GM23338 (cell line): ENCODE data around the gene WNT5A.

Experiments used
- CREB1 ChIP-seq: fragments of 250-450 bp; sonication (Bioruptor Pico); IDR thresholded peaks from 2 replicates; pipeline ENCODE4 v1.5.0; 2020; ENCODE audit warnings: low read depth, mild to moderate bottlenecking, moderate library complexity
- CTCF ChIP-seq, 2 experiments: fragments of 200-600 bp in 1 of 2; sonication (generic) in 1 of 2; conservative IDR thresholded peaks; 2 replicates each; pipeline versions ENCODE4 v1.5.1 to v1.6.1; 2016 to 2017; ENCODE audit warnings: antibody characterized with exemption in 2 of 2, low read depth in 2 of 2, mild to moderate bottlenecking in 2 of 2, moderate library complexity in 1 of 2
- ETS1 ChIP-seq: IDR thresholded peaks from 2 replicates; pipeline ENCODE4 v1.6.1; 2016; ENCODE audit warnings: antibody characterized with exemption
- EZH2 ChIP-seq: fragments of 200-600 bp; sonication (generic); IDR thresholded peaks from one replicate; pipeline ENCODE4 v1.8.0; 2017; ENCODE audit warnings: antibody characterized with exemption, mild to moderate bottlenecking, low read depth; ENCODE audit not compliant: unreplicated experiment
- EZH2phosphoT487 ChIP-seq: fragments of 200-600 bp; sonication (generic); IDR thresholded peaks from one replicate; pipeline ENCODE4 v1.8.1; 2018; ENCODE audit warnings: antibody characterized with exemption; ENCODE audit not compliant: unreplicated experiment
- JUNB ChIP-seq: IDR thresholded peaks from one replicate; pipeline ENCODE4 v1.6.1; 2016; ENCODE audit warnings: antibody characterized with exemption; ENCODE audit not compliant: unreplicated experiment
- POLR2AphosphoS5 ChIP-seq: IDR thresholded peaks from 2 replicates; pipeline ENCODE4 v1.6.1; 2016; ENCODE audit warnings: antibody characterized with exemption, low read depth
- REST ChIP-seq: IDR thresholded peaks from one replicate; pipeline ENCODE4 v1.6.1; 2018; ENCODE audit warnings: antibody characterized with exemption; ENCODE audit not compliant: unreplicated experiment
- STAT1 ChIP-seq: IDR thresholded peaks from one replicate; pipeline ENCODE4 v1.6.1; 2016; ENCODE audit warnings: antibody characterized with exemption; ENCODE audit not compliant: unreplicated experiment
- ZNF114 ChIP-seq: fragments of 250-450 bp; sonication (Bioruptor Pico); IDR thresholded peaks from 2 replicates; pipeline ENCODE4 v1.5.0; 2020; ENCODE audit warnings: mild to moderate bottlenecking, moderate library complexity
- ZNF331 ChIP-seq: fragments of 250-450 bp; sonication (Bioruptor Pico); IDR thresholded peaks from 2 replicates; pipeline ENCODE4 v1.5.0; 2020; ENCODE audit warnings: low read depth, mild to moderate bottlenecking, moderate library complexity
- ZNF462 ChIP-seq: fragments of 250-450 bp; sonication (Bioruptor Pico); IDR thresholded peaks from 2 replicates; pipeline ENCODE4 v1.5.0; 2020; ENCODE audit warnings: mild to moderate bottlenecking, moderate library complexity

GRCh38 chr3:55455915-55456314, 31.2 kb downstream of the WNT5A start:
- TF ChIP-seq CTCF (conservative IDR thresholded peaks at IDR 0.05; ENCODE audit: low read depth in 2 of 2) (no peak), EZH2phosphoT487 (no peak), POLR2AphosphoS5 (no peak), CREB1 (no peak), REST (no peak), ZNF114 (CRISPR knock-in tag) (no peak), EZH2 (no peak), ZNF331 (no peak), JUNB (no peak), ETS1 (no peak), ZNF462 (CRISPR knock-in tag) (no peak), STAT1 (no peak)
